ENCODE measurements around the gene ARMC3.

Gene ARMC3

GRCh38 chr10:22932626-22933370 is 4.9 kb downstream of the ARMC3 start:
- DNase-seq: no peak

GRCh38 chr10:22934726-22935125 is 6.9 kb downstream of the ARMC3 start:
- DNase-seq: no peak

GRCh38 chr10:22942437-22942836 is 14.6 kb downstream of the ARMC3 start:
- no peak for DNase-seq

GRCh38 chr10:22945934-22946673 is 18.3 kb downstream of the ARMC3 start:
- no peak for DNase-seq

GRCh38 chr10:22954970-22955369 is 27.1 kb downstream of the ARMC3 start:
- no peak for DNase-seq

GRCh38 chr10:22958338-22958737 is 30.5 kb downstream of the ARMC3 start:
- DNase-seq: no peak

- no peak for DNase-seq
These were observed 31.4 kb downstream of the ARMC3 start for GRCh38 chr10:22959292-22959691.

GRCh38 chr10:22959950-22960349 is 32.1 kb downstream of the ARMC3 start:
- DNase-seq: no peak

- no peak for DNase-seq
These were observed 35.0 kb downstream of the ARMC3 start for GRCh38 chr10:22962817-22963216.

GRCh38 chr10:22969704-22970103 is 41.9 kb downstream of the ARMC3 start:
- DNase-seq: no peak

GRCh38 chr10:22976534-22976933 is 48.7 kb downstream of the ARMC3 start:
- no peak for DNase-seq

- no peak for DNase-seq
These were observed 49.9 kb downstream of the ARMC3 start for GRCh38 chr10:22977751-22978150.

- DNase-seq: no peak
These were observed 50.4 kb downstream of the ARMC3 start for GRCh38 chr10:22978287-22978686.

- no peak for DNase-seq
These were observed 51.1 kb downstream of the ARMC3 start for GRCh38 chr10:22978918-22979317.

GRCh38 chr10:22980822-22981221 is 53.0 kb downstream of the ARMC3 start:
- DNase-seq: no peak

- DNase-seq: no peak
These were observed 56.2 kb downstream of the ARMC3 start for GRCh38 chr10:22984066-22984465.

GRCh38 chr10:22986771-22987542 is 59.1 kb downstream of the ARMC3 start:
- DNase-seq: no peak

- peak; percentile 82 for DNase-seq
These were observed 60.9 kb downstream of the ARMC3 start for GRCh38 chr10:22988581-22989360.

GRCh38 chr10:22990443-22990842 is 62.6 kb downstream of the ARMC3 start:
- no peak for DNase-seq

- no peak for DNase-seq
These were observed 64.2 kb downstream of the ARMC3 start for GRCh38 chr10:22992075-22992474.

- no peak for DNase-seq
These were observed 64.8 kb downstream of the ARMC3 start for GRCh38 chr10:22992621-22993020.

GRCh38 chr10:22993314-22993713 is 65.5 kb downstream of the ARMC3 start:
- no peak for DNase-seq

GRCh38 chr10:22997096-22997495 is 69.2 kb downstream of the ARMC3 start:
- DNase-seq: no peak

Measured in activated CD8-positive, alpha-beta memory T cell treated with anti-CD3 and anti-CD28 coated beads for 24 hours (primary cell).